SK-N-SH (cell line): ENCODE data around the gene ATP8A2.

Source experiments
- CTCF ChIP-seq: fragments of 200-600 bp; sonication (generic); IDR thresholded peaks from 2 replicates; pipeline ENCODE4 v1.6.1; 2017; ENCODE audit warnings: antibody characterized with exemption, mild to moderate bottlenecking, moderate library complexity
- MAX ChIP-seq: IDR thresholded peaks from 2 replicates; pipeline ENCODE4 v1.4.0; 2012; ENCODE audit warnings: low read depth
- MXI1 ChIP-seq: IDR thresholded peaks from 2 replicates; pipeline ENCODE4 v1.6.1; 2012; ENCODE audit warnings: mild to moderate bottlenecking, low read depth, low read length, improper control_type of control experiment
- NRF1 ChIP-seq: IDR thresholded peaks from 2 replicates; pipeline ENCODE4 v1.6.1; 2012; ENCODE audit warnings: low read depth, mild to moderate bottlenecking, low read length
- RFX5 ChIP-seq: IDR thresholded peaks from 2 replicates; pipeline ENCODE4 v1.6.1; 2012; ENCODE audit warnings: mild to moderate bottlenecking, improper control_type of control experiment, low read length

- TF ChIP-seq RFX5, result no peak
- TF ChIP-seq CTCF, result no peak
- no peak for TF ChIP-seq MAX
- TF ChIP-seq NRF1, result no peak
- TF ChIP-seq MXI1, result no peak
These were observed 686.9 kb downstream of the ATP8A2 start for GRCh38 chr13:26058704-26059103.
